ACC112 (cell line): ENCODE results near the gene MORF4L2.
A peak's percentile ranks its signal among the peaks of the same experiment; 100 is the strongest.

Experiments
- H2AFZ ChIP-seq: fragments of 200-600 bp; sonication (generic); one replicate; pipeline ENCODE4 v1.6.0; 2017; ENCODE audit warnings: antibody characterized with exemption, low read length; ENCODE audit not compliant: unreplicated experiment
- H3K27ac ChIP-seq: fragments of 200-600 bp; sonication (generic); 2 replicates; pipeline ENCODE4 v1.5.1; 2014; ENCODE audit warnings: low read depth, mild to moderate bottlenecking, antibody characterized with exemption, low read length, moderate library complexity
- H3K27me3 ChIP-seq: fragments of 200-600 bp; sonication (generic); 2 replicates; pipeline ENCODE4 v1.6.1; 2014; ENCODE audit warnings: mild to moderate bottlenecking, antibody characterized with exemption, low read length, moderate library complexity, mixed read lengths; ENCODE audit not compliant: insufficient read depth
- H3K36me3 ChIP-seq: fragments of 200-600 bp; sonication (generic); 2 replicates; pipeline ENCODE4 v1.6.1; 2016; ENCODE audit warnings: mild to moderate bottlenecking, antibody characterized with exemption, low read length, moderate library complexity, mixed read lengths; ENCODE audit not compliant: insufficient read depth
- H3K4me1 ChIP-seq: fragments of 200-600 bp; sonication (generic); one replicate; pipeline ENCODE4 v1.6.1; 2016; ENCODE audit warnings: low read length, mixed read lengths; ENCODE audit not compliant: insufficient read depth, unreplicated experiment, control insufficient read depth
- H3K4me3 ChIP-seq: fragments of 200-600 bp; sonication (generic); 2 replicates; pipeline ENCODE4 v1.5.1; 2014; ENCODE audit warnings: mild to moderate bottlenecking, low read depth, low read length
- H3K79me2 ChIP-seq: fragments of 200-600 bp; sonication (generic); one replicate; pipeline ENCODE4 v1.6.0; 2016; ENCODE audit warnings: low read length; ENCODE audit not compliant: control insufficient read depth, unreplicated experiment, insufficient read depth

The MORF4L2 gene

GRCh38 chrX:103716962-103717361, 30.5 kb upstream of the MORF4L2 start:
- Histone ChIP-seq H3K36me3 (no peaks in the 10 kb centered on the region), H3K79me2 (no peaks in the 10 kb centered on the region), H3K27ac (peak overlapping the region; percentile 86), H3K4me1 (peaks cover 12% of the 10 kb centered on the region), H3K4me3 (no peak overlapping the region), H2AFZ (no peak overlapping the region), H3K27me3 (no peaks in the 10 kb centered on the region)

GRCh38 chrX:103710609-103711008, 24.1 kb upstream of the MORF4L2 start, which contains the start of gene TMEM31:
Gene TMEM31 (plus strand): TSS chrX:103710909. CDS start chrX:103712259, 1,350 bp downstream.
- Histone ChIP-seq H3K27me3 (no peaks in the 10 kb centered on the region), H3K27ac (no peak within 1 kb of the TSS), H3K36me3 (no peaks in the 10 kb centered on the region), H3K79me2 (no peaks in the 10 kb centered on the region), H3K4me3 (no peak within 1 kb of the TSS), H2AFZ (no peak within 1 kb of the TSS), H3K4me1 (no peaks in the 10 kb centered on the region)

- no peaks in the 10 kb centered on the region for H3K79me2 ChIP-seq
- no peaks in the 10 kb centered on the region for H3K36me3 ChIP-seq
- no peaks in the 10 kb centered on the region for H3K4me1 ChIP-seq
- H3K27me3 ChIP-seq = no peaks in the 10 kb centered on the region
- H3K27ac ChIP-seq = no peak overlapping the region
- H2AFZ ChIP-seq = no peak overlapping the region
- H3K4me3 ChIP-seq = no peak overlapping the region
Measured at GRCh38 chrX:103704863-103705262, 18.4 kb upstream of the MORF4L2 start.

GRCh38 chrX:103699243-103699642, 12.7 kb upstream of the MORF4L2 start:
- H3K4me1 ChIP-seq = no peaks in the 10 kb centered on the region
- no peak overlapping the region for H3K27ac ChIP-seq
- H3K79me2 ChIP-seq = no peaks in the 10 kb centered on the region
- no peak overlapping the region for H3K4me3 ChIP-seq
- no peak overlapping the region for H2AFZ ChIP-seq
- H3K36me3 ChIP-seq = no peaks in the 10 kb centered on the region
- no peaks in the 10 kb centered on the region for H3K27me3 ChIP-seq

- H3K79me2 ChIP-seq = no peaks in the 10 kb centered on the region
Measured at GRCh38 chrX:103697687-103698086, 11.2 kb upstream of the MORF4L2 start.

GRCh38 chrX:103691059-103691458, 4.6 kb upstream of the MORF4L2 start:
- peaks cover 4% of the 10 kb centered on the region for H3K79me2 ChIP-seq
- no peaks in the 10 kb centered on the region for H3K27me3 ChIP-seq
- H3K4me3 ChIP-seq = no peak overlapping the region
- no peak overlapping the region for H2AFZ ChIP-seq
- H3K4me1 ChIP-seq = peaks cover 8% of the 10 kb centered on the region
- H3K36me3 ChIP-seq = no peaks in the 10 kb centered on the region
- H3K27ac ChIP-seq = no peak overlapping the region

More at GRCh38 chrX:103697687-103698086, 11.2 kb upstream of the MORF4L2 start:
- H3K4me1 ChIP-seq = no peaks in the 10 kb centered on the region
- no peaks in the 10 kb centered on the region for H3K27me3 ChIP-seq
- no peak overlapping the region for H2AFZ ChIP-seq
- no peak overlapping the region for H3K4me3 ChIP-seq
- no peaks in the 10 kb centered on the region for H3K36me3 ChIP-seq
- H3K27ac ChIP-seq = no peak overlapping the region

GRCh38 chrX:103688946-103689345, 2.4 kb upstream of the MORF4L2 start:
- peaks cover 22% of the 10 kb centered on the region for H3K79me2 ChIP-seq
- H3K4me1 ChIP-seq = peaks cover 17% of the 10 kb centered on the region
- peak overlapping the region; percentile 98 for H3K27ac ChIP-seq
- peaks cover 12% of the 10 kb centered on the region for H3K36me3 ChIP-seq
- H3K27me3 ChIP-seq = no peaks in the 10 kb centered on the region
- peak overlapping the region; percentile 91 for H2AFZ ChIP-seq
- peak overlapping the region; percentile 91; the same call in 1 of the 2 replicates for H3K4me3 ChIP-seq

GRCh38 chrX:103687696-103688201, 1.2 kb upstream of the MORF4L2 start:
- peaks cover 30% of the 10 kb centered on the region for H3K79me2 ChIP-seq
- H3K27ac ChIP-seq = peak overlapping the region; percentile 98
- no peak overlapping the region for H2AFZ ChIP-seq
- peaks cover 17% of the 10 kb centered on the region for H3K36me3 ChIP-seq
- no peaks in the 10 kb centered on the region for H3K27me3 ChIP-seq
- H3K4me1 ChIP-seq = peaks cover 21% of the 10 kb centered on the region
- peak overlapping the region; percentile 91 for H3K4me3 ChIP-seq

- peaks cover 20% of the 10 kb centered on the region for H3K36me3 ChIP-seq
- peak overlapping the region; percentile 98 for H3K27ac ChIP-seq
- no peak overlapping the region for H2AFZ ChIP-seq
- no peaks in the 10 kb centered on the region for H3K27me3 ChIP-seq
- peaks cover 24% of the 10 kb centered on the region for H3K4me1 ChIP-seq
- H3K79me2 ChIP-seq = peaks cover 32% of the 10 kb centered on the region
- peak overlapping the region; percentile 91 for H3K4me3 ChIP-seq
Measured at GRCh38 chrX:103687073-103687695, 685 bp upstream of the MORF4L2 start.

GRCh38 chrX:103685396-103685795, 1.1 kb downstream of the MORF4L2 start:
- H3K79me2 ChIP-seq = peaks cover 41% of the 10 kb centered on the region

GRCh38 chrX:103681443-103681842, 5.1 kb downstream of the MORF4L2 start:
- Histone ChIP-seq H3K36me3 (peaks cover 50% of the 10 kb centered on the region), H2AFZ (no peak overlapping the region), H3K4me3 (no peak overlapping the region), H3K27me3 (no peaks in the 10 kb centered on the region), H3K4me1 (peaks cover 46% of the 10 kb centered on the region), H3K27ac (peak overlapping the region; percentile 29; the same call in 1 of the 2 replicates), H3K79me2 (peaks cover 43% of the 10 kb centered on the region)

More at GRCh38 chrX:103685396-103685795, 1.1 kb downstream of the MORF4L2 start:
- Histone ChIP-seq H3K36me3 (peaks cover 35% of the 10 kb centered on the region), H3K4me1 (peaks cover 41% of the 10 kb centered on the region), H3K27ac (peak overlapping the region; percentile 98), H2AFZ (no peak overlapping the region), H3K27me3 (no peaks in the 10 kb centered on the region), H3K4me3 (peak overlapping the region; percentile 94)
